ENCODE results near the gene C11orf42. TPM values are rescaled to one million over a fixed set of nuclear protein-coding genes. Genes with fewer than 3 reads are reported as not detected.
A peak's percentile ranks its signal among the peaks of the same experiment; 100 is the strongest.

The C11orf42 gene
- total and polyA plus RNA-seq, 2 experiments from 2014 or later, result 0.16 TPM; not detected in 1

GRCh38 chr11:6234387-6235107 lies 29.2 kb downstream of the C11orf42 start, which contains the start of gene FHIP1B:
Gene FHIP1B, minus strand, starts transcription at chr11:6234636. Its CDS starts 10,120 bp downstream, at chr11:6224516.
- in situ Hi-C loops (cut with MboI), result no loop called here
- WGBS, 2 experiments (ENCODE audit: low coverage in 1 of 2, low lambda C conversion rate in 2 of 2, missing lambda C conversion rate in 2 of 2), result 1 to 3% methylated on average over 28 to 62 of the region's 62 CpGs
- Histone ChIP-seq H3K4me3 (peak within 1 kb of the TSS; percentile 96), H3K9me3 (ENCODE audit: low read depth) (no peaks in the 10 kb centered on the region), H2AFZ (peak within 1 kb of the TSS; percentile 97), H3K4me1 (ENCODE audit: insufficient read depth) (peaks cover 10% of the 10 kb centered on the region), H3K36me3 (ENCODE audit: low read depth) (peaks cover 3% of the 10 kb centered on the region; the same call in 1 of the 2 replicates), H3K4me2 (ENCODE audit: unreplicated experiment) (peak within 1 kb of the TSS; percentile 94), H3K27me3 (replicated peaks; ENCODE audit: insufficient read depth) (no peaks in the 10 kb centered on the region), H3K9me2 (ENCODE audit: insufficient read depth) (no peaks in the 10 kb centered on the region), H4K20me1 (ENCODE audit: insufficient read depth) (no peaks in the 10 kb centered on the region), H3K27ac (peak within 1 kb of the TSS; percentile 80), H3K9ac (peak within 1 kb of the TSS; percentile 98), H3K79me2 (ENCODE audit: insufficient read depth) (peaks cover 49% of the 10 kb centered on the region), H3F3A (ENCODE audit: insufficient read depth) (peaks cover 3% of the 10 kb centered on the region; the same call in 1 of the 2 replicates)
- no peak for TF ChIP-seq EZH2phosphoT487 (IDR thresholded peaks at IDR 0.05; ENCODE audit: insufficient read depth, low read depth)
- peak; percentile 100 for DNase-seq

DNA sequence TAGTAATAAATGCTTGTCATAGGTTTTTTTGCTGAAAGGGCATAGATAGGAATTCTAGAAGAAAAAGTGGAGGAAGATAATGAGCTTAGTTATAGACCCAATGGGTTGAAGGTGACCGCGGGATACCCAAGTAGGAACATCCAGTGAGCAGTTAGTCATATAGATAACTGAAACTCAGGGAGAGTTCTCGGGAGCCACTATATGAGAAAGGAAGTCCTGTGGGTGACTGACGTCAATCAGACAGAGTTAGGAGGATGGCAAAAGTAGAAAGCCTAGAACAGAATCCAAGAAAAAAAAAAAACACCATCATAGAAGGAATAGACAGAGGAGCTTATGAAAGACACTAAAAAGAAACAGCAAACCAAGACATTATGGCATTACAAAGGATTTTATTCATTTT lies 31.9 kb downstream of the C11orf42 start:
- H3K36me3 ChIP-seq (ENCODE audit: low read depth), result no peaks in the 10 kb centered on the region
- WGBS, 2 experiments (ENCODE audit: low coverage in 1 of 2, low lambda C conversion rate in 2 of 2, missing lambda C conversion rate in 2 of 2), result 71 to 79% methylated on average over 4 of the region's 4 CpGs

GRCh38 chr11:6237761-6238302 lies 32.5 kb downstream of the C11orf42 start:
- Histone ChIP-seq H3K9me2 (ENCODE audit: insufficient read depth) (no peaks in the 10 kb centered on the region), H2AFZ (no peak overlapping the region), H3F3A (ENCODE audit: insufficient read depth) (peaks cover 3% of the 10 kb centered on the region; the same call in 1 of the 2 replicates), H3K4me3 (no peak overlapping the region), H3K4me1 (ENCODE audit: insufficient read depth) (peaks cover 10% of the 10 kb centered on the region), H3K27me3 (replicated peaks; ENCODE audit: insufficient read depth) (no peaks in the 10 kb centered on the region), H3K36me3 (ENCODE audit: low read depth) (no peaks in the 10 kb centered on the region), H3K27ac (no peak overlapping the region), H3K9me3 (ENCODE audit: low read depth) (no peaks in the 10 kb centered on the region), H3K9ac (no peak overlapping the region), H3K79me2 (ENCODE audit: insufficient read depth) (peaks cover 16% of the 10 kb centered on the region), H3K4me2 (ENCODE audit: unreplicated experiment) (no peak overlapping the region), H4K20me1 (ENCODE audit: insufficient read depth) (no peaks in the 10 kb centered on the region)
- 60 to 66% methylated on average over 5 of the region's 5 CpGs for WGBS, 2 experiments (ENCODE audit: low coverage in 1 of 2, low lambda C conversion rate in 2 of 2, missing lambda C conversion rate in 2 of 2)
- in situ Hi-C loops (cut with MboI), result no loop called here
- TF ChIP-seq EZH2 (IDR thresholded peaks at IDR 0.05; ENCODE audit: insufficient read depth, poor library complexity, severe bottlenecking) (no peak), EZH2phosphoT487 (IDR thresholded peaks at IDR 0.05; ENCODE audit: insufficient read depth, low read depth) (no peak)
- DNase-seq, result no peak

More for the DNA sequence above, 31.9 kb downstream of the C11orf42 start:
- Histone ChIP-seq H4K20me1 (ENCODE audit: insufficient read depth) (no peaks in the 10 kb centered on the region), H3K4me3 (no peak overlapping the region), H3K9me3 (ENCODE audit: low read depth) (no peaks in the 10 kb centered on the region), H3K79me2 (ENCODE audit: insufficient read depth) (peaks cover 22% of the 10 kb centered on the region), H3K9me2 (ENCODE audit: insufficient read depth) (no peaks in the 10 kb centered on the region), H3F3A (ENCODE audit: insufficient read depth) (peaks cover 3% of the 10 kb centered on the region; the same call in 1 of the 2 replicates), H3K4me2 (ENCODE audit: unreplicated experiment) (no peak overlapping the region), H3K4me1 (ENCODE audit: insufficient read depth) (peaks cover 10% of the 10 kb centered on the region), H3K9ac (no peak overlapping the region), H3K27me3 (replicated peaks; ENCODE audit: insufficient read depth) (no peaks in the 10 kb centered on the region), H2AFZ (no peak overlapping the region), H3K27ac (no peak overlapping the region)
- TF ChIP-seq EZH2phosphoT487 (IDR thresholded peaks at IDR 0.05; ENCODE audit: insufficient read depth, low read depth) (no peak), EZH2 (IDR thresholded peaks at IDR 0.05; ENCODE audit: insufficient read depth, poor library complexity, severe bottlenecking) (no peak)
- DNase-seq, result no peak
- in situ Hi-C loops (cut with MboI), result no loop called here

DNA sequence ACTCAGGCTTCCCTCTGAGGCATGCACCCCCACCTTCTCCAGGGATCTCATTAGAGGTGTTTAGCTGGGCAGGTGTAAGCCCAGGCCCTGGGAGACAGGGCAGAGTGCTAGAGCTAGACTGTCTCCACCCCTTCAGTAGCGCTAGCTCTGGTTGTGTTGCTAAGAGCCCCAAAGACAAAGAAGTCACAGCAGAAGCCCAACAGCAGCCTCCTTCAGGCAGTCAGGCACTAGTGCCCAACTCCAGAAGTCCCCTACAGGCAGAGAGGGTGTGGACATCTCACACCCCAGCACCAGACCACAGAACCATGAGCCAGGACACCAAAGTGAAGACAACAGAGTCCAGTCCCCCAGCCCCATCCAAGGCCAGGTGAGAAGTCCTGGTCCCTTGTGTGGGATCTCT lies 33.5 kb downstream of the C11orf42 start, which contains the start of gene CNGA4:
Gene CNGA4, plus strand, starts transcription at position 188 of the 400 bp plus-strand sequence. Its CDS starts 118 bp downstream, at position 306.
- Histone ChIP-seq H3F3A (ENCODE audit: insufficient read depth) (peaks cover 3% of the 10 kb centered on the region; the same call in 1 of the 2 replicates), H3K4me3 (no peak within 1 kb of the TSS), H3K27me3 (replicated peaks; ENCODE audit: insufficient read depth) (no peaks in the 10 kb centered on the region), H3K4me1 (ENCODE audit: insufficient read depth) (no peaks in the 10 kb centered on the region), H3K9me3 (ENCODE audit: low read depth) (no peaks in the 10 kb centered on the region), H3K9ac (no peak within 1 kb of the TSS), H3K9me2 (ENCODE audit: insufficient read depth) (no peaks in the 10 kb centered on the region), H3K36me3 (ENCODE audit: low read depth) (no peaks in the 10 kb centered on the region), H2AFZ (no peak within 1 kb of the TSS), H4K20me1 (ENCODE audit: insufficient read depth) (no peaks in the 10 kb centered on the region), H3K27ac (no peak within 1 kb of the TSS), H3K79me2 (ENCODE audit: insufficient read depth) (peaks cover 5% of the 10 kb centered on the region), H3K4me2 (ENCODE audit: unreplicated experiment) (no peak within 1 kb of the TSS)
- TF ChIP-seq EZH2phosphoT487 (IDR thresholded peaks at IDR 0.05; ENCODE audit: insufficient read depth, low read depth), result no peak
- TF ChIP-seq EZH2 (IDR thresholded peaks at IDR 0.05; ENCODE audit: insufficient read depth, poor library complexity, severe bottlenecking), result no peak
- in situ Hi-C loops (cut with MboI), result no loop called here
- DNase-seq, result no peak
- 50 to 53% methylated on average over 1 of the region's 1 CpG for WGBS, 2 experiments (ENCODE audit: low coverage in 1 of 2, low lambda C conversion rate in 2 of 2, missing lambda C conversion rate in 2 of 2)
